Urothelium cell line (cell line): ENCODE data around the gene POLR3B.

Source experiments
- DNase-seq: peaks from one replicate; pipeline ENCODE4 v3.0.0; 2011; ENCODE audit warnings: low spot score, mixed read lengths
- FAIRE-seq: peaks from 2 replicates; lab custom pipeline; 2011; peaks lifted over from hg19 to GRCh38; lab: Jason Lieb, UNC

Gene POLR3B

DNA sequence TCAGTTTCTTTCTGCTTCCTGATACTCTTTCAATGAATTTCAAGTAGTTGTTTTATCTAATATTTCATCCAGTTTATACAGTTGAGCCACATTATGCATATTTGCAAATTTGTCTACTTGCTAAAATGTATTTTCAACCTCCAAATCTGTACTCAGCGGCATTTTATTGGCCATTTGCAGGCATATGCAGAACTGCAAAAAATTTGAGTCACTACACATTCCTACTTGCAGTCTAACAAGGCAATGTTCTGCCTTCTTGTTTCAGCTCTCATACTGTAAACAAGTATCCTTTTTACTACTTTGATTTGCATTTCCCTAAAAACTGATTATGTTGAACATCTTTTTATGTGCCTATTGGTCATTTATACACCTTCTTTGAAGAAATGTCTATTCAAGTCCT, 55.0 kb downstream of the POLR3B start:
- no peak for FAIRE-seq
- no peak for DNase-seq

DNA sequence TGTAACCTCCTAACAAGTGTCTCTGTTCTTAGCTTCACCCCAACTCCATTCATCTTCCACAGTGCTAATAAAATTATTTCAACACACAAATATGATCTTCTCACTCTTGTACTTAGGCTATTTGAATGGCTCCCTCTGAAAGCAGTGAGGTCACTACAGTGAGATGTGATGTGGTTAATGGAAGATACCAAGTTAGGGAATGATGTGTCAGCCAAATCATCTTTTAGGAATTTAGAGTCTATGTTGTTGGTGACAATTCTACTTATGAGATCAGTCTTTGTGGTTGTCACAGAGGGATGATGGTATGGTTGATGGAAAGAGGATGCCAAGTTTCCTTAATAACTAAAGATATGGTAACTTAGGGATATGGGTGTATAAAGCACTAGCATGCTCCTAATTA, 57.6 kb downstream of the POLR3B start:
- DNase-seq (peak; percentile 19), FAIRE-seq (no peak)

DNA sequence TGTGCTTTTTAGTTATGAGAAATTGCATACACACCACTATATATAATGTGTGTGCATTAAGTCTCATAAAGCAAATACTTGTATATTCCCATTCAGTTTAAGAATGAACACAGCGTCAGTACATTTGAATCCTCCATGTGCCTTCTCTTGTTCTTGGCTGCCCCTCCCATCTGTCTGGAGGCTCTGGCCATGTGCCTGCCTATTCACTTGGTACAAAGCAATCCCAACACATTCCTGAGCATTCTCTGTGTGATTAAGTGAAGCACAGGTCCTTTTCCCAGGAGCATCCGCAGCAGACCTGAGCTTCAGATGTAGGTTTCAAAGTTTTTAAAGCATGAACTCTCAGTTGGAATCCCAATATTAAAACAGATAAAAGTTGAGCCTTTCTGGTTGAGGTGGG, 58.7 kb downstream of the POLR3B start:
- DNase-seq (peak; percentile 20), FAIRE-seq (no peak)

DNA sequence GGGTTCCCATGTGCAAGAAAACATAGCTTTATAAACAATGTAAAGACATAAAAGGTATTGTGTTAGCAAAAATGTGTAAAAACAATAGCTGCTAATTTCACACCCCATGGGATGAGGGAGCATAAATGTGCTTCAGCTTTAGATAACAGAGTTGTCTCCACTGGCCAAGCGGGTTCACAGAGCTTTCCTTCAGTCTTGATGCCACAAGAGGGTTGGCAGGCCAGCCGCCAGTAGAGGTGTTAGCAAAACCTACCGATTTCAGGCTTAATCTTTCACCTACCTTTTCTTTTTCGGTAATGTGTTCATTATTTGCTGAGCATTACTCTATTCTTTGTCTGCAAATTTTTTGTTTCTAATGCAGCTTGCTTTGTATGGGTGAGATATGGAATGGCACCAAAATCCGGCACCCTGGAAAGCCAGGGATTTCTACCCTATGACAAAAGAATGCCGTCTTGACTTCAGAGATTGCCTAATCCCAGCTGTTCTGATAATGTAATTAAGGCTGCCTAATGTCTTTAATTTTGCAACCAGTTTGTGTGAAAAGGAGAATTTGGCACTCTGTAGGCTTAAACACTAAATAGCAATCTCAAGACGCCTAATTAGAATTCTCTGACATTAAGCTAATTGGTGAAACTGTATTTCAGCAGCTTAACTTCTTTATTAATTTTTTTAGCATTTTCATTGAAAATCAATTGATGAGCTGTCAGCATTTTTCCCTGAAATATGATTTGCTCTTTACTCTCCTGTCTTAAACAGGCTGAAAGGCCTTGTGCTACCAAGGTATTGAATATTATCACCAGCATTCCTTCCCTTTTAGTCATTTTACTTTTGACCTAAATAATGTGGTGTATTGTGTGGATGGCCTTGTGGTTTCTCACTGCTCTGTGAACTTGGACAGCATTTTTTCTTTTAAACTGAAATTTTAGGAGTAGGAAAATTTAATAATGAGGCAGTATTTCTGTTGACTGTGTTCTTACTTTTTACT, 60.7 kb downstream of the POLR3B start:
- DNase-seq (peak; percentile 58), FAIRE-seq (no peak)

DNA sequence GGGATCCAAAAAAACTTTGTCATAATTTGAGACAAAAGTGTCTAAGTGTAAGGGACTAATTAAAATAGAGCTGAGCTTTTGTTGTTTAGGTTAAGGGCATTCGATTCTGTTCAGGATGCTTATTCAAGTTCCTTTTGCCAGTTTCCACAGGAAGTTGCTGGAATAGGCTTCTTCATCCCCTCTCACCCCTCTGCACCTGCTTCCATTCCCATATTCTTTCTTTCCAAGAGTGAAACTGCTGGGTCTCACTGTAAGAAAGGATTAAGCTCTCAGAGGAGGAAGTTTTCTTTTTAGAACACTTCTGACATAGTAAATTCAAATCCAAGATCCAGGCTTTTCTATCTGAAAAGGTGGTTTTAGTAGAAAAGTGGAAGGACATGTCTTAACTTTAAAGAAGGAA, 61.4 kb downstream of the POLR3B start:
- FAIRE-seq = no peak

DNA sequence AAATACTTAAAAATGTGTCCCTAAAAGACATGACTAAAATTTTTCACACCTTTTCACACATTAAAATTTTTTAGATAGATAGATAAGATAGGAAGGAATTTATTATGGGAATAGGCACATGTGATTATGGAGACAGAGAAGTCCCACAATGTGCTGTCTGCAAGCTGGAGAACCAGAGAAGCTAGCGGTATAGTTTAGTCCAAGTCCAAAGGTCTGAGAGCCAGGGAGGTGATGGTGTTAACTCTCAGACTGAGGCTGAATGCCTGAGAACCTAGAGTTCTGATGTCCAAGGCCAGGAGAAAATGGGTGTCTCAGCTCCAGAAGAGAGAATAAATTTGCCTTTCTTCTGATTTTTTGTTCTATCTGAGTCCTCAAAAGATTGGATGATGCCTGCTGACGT, 65.7 kb downstream of the POLR3B start:
- FAIRE-seq = no peak
- no peak for DNase-seq

More for the DNA sequence above, 61.4 kb downstream of the POLR3B start:
- no peak for DNase-seq

DNA sequence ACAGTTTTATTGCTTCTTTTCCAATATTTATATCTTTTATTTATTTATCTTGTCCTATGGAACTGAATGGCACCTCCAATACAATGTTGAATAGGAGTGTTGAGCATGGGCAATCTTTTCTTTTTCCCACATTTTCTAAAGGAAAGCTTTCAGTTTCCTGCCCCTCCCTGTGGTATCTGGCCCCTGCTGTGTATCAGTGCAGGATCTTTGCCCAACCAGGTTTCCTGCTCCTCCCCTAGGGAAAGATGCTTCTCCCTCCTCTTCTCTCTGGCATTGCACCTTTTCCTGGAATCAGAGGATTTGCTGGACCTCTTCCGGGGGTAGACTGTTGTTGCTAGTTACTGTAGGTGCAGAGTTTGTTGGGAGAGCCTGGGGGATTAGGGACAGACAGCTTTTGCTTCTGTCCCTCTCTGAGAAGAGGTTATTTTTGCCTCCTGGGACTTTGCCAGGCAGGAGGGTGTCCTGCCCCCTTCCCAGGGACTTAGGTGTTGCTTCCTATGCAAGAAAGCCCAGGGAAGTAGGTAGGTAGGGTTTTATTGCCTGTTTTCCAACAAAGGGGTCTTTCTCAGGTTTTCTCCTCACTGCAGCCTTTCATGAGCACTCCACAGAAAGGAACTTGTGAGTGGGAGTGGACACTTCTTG, 67.6 kb downstream of the POLR3B start:
- DNase-seq = no peak
- no peak for FAIRE-seq

DNA sequence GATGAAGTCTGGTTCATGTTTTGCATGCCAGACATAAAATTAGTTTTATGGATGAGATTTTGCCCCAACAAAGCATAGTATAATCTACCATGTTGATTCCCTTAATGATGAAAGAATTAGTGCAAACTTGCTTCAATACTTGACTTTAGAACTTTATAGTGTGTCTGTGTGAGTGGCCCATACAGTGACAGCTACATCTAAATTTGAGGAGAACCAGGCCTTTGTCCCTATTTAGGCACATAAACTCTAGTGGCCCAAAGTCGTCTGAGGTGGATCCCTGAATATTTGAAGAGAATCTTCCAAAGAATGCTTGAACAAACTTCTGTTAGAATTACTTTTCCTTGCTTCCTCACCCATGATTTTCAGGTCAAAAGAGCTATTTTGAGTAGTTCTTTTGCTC, 70.4 kb downstream of the POLR3B start:
- no peak for DNase-seq

DNA sequence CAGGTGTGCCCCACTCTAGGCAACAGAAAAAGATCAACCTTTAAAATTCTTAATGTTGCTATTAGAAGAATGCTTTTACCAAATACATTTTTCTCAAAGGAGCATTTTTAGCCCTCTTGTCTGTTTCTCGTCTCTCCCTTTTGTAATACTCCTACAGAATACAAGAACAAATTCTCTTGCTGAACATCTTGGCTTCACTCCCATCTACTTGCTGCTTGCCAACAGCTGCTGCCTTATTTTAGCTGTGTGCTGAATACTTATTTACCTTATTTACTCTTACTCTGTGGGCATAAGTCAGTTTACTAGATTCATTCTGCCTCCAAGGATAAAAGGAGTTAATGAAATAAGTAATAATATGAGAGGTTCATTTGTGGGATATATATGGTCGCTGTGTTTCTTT, 70.8 kb downstream of the POLR3B start:
- DNase-seq = no peak
- FAIRE-seq = no peak

More for the DNA sequence above, 70.4 kb downstream of the POLR3B start:
- FAIRE-seq = no peak

DNA sequence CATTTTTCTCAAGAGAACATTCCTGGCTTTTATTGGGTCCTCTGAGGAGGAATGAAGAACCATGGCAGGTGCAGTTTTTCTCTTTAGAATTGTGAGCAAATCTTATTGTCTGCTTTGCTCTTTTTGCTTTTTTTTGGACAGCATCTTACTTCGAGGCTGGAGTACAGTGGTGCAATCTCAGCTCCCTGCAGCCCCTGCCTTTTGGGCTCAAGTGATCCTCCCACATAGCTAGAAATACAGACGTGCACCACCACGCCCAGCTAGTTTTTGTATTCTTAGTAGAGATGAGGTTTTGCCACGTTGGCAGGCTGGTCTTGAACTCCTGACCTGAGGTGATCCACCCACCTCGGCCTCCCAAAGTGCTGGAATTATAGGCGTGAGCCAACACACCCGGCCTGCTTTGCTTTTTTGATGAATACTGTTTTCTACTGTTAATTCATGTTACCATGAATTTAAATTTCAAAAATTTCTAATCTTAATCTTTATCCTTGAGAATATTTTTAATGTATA, 71.5 kb downstream of the POLR3B start:
- no peak for DNase-seq
- no peak for FAIRE-seq

DNA sequence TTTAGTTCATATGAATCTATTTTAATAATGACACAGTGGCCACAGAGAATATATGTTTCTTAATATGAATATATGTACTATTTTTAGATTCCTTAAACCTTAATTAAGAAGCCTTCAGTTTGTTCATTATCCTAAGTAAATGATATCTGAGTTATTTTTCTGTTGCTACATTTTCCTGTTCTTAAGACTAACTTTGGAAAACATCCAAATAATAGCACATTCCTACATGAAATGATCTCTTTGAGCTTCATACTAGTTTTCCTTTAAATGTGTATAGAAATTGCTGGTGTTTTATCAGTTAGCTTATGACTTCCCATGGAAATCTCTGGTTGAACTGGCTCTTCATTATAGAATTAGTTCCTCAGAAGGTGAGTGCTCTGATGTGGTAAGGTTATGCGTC, 72.1 kb downstream of the POLR3B start:
- DNase-seq (no peak), FAIRE-seq (no peak)

DNA sequence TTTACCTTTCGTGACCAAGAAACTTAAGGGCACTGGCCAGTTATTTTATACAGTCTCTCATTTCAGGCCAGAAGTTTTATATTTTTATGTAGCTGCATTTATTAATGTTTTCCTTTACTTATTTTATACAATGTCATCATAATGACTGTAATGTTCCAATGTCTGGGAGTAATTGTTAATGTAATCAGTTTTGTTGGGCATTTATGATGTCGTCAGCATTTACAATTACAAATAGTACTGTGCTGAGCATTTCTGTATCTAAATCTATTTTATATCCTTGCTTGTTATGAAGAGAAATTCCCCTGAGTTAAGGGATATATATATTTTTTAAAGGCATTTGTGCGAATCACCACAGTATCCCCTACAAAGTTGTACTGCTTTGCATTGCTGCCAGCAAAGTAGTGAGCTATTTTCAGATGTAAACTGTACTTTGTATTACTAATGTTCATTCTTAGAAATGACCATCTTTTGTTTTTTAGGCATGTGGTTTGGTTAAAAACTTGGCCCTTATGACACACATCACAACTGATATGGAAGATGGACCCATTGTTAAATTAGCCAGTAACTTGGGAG, 74.4 kb downstream of the POLR3B start:
- DNase-seq (no peak), FAIRE-seq (no peak)

DNA sequence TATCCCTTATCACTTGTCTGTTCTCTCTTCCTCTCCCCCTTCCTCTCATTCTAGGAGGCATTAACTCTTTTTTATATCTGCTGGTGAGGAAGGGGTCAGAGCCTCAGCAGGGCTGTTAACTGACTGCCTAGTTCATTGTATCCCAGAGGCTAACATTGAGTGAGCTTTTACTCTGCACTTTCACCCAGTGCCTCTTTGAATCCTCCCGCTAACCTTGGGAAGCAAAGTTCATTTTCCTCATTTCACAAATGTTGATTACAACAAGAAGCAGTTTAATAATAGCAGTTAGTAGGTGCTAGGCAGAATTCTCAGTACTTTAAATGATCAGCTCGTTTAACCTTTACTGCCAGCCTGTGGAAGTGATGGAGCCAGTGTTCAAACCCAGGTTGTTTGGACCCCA, 75.5 kb downstream of the POLR3B start:
- FAIRE-seq = no peak
- DNase-seq = no peak

DNA sequence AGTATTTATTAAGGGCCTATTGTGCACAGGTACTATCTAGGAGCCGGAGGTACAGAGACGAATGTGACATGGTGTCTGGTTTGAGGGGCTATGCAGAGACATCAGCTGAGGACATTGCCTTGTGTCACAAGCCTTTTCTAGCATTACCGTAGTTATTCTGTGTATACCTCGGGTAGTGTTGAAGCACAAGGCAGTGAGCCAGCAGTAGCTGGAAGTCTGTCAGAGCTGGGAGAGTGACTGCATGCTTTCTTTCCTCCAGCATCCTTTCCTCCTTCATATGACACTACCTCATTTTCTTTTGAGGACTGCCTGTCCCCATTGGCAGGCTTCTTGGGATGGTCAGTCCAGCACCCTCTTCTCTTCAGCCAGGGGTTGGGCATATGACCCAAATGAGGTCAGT, 77.0 kb downstream of the POLR3B start:
- FAIRE-seq (no peak), DNase-seq (no peak)

DNA sequence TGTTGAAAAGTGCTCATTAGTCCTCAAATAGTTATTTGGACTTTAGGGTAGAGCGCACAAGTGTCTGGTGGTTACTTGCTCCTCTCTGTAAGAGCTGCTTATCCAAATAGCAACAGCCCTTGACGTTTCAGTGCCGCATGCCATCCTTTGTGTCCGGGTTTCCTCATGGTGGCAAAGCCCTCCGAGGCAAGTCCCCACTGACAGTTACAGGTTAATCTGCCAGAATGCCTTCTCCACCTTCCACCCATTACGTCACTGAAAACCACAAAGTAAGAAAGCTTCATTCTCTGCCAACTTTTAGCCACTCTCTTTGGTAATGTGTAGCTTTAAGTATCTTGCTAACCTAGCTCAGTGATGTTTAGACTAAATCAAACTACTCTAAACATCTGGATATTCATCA, 78.6 kb downstream of the POLR3B start:
- no peak for DNase-seq
- FAIRE-seq = no peak

DNA sequence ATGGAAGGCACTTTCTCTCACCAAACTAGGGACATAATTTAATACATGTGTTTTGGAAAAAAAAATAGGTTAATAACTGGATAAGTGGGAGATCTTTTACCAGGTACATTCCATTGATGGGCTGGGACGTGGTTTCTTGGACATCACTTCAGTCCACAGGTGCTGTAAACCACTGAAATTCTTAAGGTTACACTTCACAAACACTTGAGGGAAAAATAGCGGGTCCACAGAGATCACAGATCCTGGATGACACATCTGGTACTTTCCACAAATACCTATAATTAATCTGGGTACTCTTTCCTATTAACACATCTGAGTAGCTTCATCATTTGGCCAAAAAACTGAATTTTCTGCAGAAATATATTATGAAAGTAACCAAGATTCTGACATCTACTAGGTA, 85.0 kb downstream of the POLR3B start:
- DNase-seq (no peak), FAIRE-seq (no peak)

DNA sequence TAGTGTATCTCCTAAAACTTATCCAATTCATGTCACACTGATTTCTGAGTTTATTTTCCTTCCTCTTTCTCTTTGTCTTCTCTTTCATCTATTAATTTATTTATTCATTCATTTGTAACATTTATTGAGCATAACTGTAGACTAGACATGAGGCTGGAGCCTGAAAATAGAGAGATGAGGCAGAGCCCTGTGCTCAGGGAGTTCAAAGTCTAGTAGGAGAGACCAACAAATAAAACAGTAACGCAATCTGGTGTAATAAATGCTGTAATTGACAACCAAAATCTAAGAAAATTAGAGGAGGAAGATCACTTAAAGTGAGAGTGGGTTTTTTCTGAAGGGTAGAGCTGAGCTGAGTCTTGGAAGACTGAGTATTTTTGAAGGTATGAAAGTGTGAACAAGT, 87.5 kb downstream of the POLR3B start:
- DNase-seq = no peak
- FAIRE-seq = no peak

DNA sequence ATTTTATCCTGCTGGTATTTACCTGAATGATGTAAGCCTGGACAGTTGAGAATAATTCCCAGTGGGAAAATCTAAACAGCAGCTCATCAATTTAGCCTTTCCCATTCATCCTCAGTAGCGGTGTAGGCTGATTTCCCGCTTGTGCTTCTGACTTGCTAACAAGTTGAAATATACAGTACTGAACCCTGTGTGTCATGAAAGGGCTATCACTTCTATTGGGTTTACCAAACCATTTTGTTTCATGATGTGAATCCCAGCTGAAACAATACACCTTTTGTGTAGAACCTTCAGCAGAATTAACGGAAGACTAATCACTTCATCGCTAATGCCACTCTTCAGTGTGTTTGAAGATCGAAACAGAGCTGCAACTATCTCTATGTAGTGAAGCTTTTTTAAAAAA, 88.4 kb downstream of the POLR3B start:
- FAIRE-seq = no peak
- DNase-seq = no peak

DNA sequence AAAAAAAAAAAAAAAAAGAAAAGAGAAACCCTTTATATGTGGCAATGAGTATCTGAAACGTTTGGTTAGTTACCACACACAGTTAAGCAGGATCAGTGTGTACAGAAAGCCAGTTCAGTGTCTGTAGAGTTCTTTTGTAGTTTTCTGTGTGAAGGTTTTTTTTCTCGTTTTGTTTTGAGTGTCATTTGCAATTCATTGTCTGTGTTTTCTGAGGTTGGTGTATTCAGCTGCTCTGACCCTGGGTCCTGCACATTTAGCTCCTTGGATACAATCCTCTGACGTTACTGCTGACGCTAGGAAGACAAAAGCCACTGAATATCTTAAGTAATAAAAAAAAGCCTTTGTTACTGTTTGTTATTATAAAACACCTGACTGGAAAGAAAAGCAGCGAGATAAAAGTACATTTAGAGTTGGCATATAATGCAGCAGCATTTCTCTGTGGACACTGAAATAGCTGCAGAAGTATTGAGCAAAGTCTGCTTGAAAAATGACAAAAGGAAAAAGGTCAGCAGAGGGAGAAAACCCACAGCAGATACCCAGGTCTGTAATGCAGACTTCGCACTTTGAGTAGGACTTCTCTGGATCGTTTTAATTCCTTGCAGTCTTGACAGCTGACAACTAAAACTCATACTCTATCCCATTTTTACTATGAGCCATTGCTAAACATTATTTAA, 89.0 kb downstream of the POLR3B start:
- FAIRE-seq = no peak
- no peak for DNase-seq

DNA sequence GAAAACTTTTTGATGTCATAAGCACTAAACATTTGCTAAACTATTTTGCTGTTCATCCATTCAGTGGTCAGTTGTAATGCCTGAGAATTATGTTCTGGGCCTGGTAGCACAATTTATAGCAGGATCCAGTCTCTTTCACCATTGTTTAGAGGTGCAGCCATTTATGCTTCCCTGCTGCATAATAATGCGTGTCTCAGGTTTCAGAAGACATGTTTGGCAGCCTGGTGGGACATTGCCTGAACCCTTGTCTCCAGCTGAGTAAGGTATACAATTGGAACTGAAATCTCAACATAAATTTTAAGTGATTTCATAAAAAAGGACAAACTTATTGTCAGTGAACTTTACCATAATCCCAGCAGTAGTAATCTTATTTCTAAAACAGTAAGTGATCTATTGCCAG, 94.8 kb downstream of the POLR3B start:
- FAIRE-seq = no peak
- no peak for DNase-seq

DNA sequence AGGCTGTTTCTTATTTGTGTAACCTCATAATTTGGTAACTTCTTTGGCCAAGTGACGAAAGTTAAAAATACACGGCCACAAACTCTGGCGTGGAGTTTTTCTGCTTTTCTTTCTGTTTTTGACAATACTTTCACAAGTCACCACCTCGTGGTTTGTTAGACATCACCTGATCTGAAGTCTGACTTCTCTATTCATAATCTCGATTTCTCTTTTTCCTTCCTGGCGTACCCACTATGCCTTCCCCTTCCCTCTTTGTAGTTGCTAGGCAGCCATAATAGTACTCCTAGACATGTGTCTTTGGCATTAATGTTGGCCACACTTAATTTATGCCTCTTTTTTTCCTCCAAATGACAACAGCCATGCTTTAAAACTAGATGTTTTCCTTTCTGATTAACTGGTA, 97.6 kb downstream of the POLR3B start:
- no peak for DNase-seq
- FAIRE-seq = no peak
